Stimulated activated CD4-positive, alpha-beta T cell treated with anti-CD3 and anti-CD28 coated beads, Interleukin-15, amount 100 ng/mL, for 48 hours (primary cell): ENCODE data around the gene BCL2L11.
A peak's percentile ranks its signal among the peaks of the same experiment; 100 is the strongest.

Source experiments
- DNase-seq, 2 donors: peaks; one replicate each; pipeline ENCODE4 v3.0.0-alpha.2; 2020; ENCODE audit warnings: low read depth in 2 of 2

Gene BCL2L11

GRCh38 chr2:111191877-111192276 lies 71.2 kb downstream of the BCL2L11 start:
- DNase-seq, result no peak

- DNase-seq, result no peak
Measured at GRCh38 chr2:111192776-111193368, 72.2 kb downstream of the BCL2L11 start.

GRCh38 chr2:111194835-111195621 lies 74.3 kb downstream of the BCL2L11 start:
- DNase-seq, result no peak

- DNase-seq, result no peak
Measured at GRCh38 chr2:111196435-111196834, 75.7 kb downstream of the BCL2L11 start.

- no peak for DNase-seq
Measured at GRCh38 chr2:111198701-111199100, 78.0 kb downstream of the BCL2L11 start.

GRCh38 chr2:111199840-111200239 lies 79.1 kb downstream of the BCL2L11 start:
- no peak for DNase-seq

GRCh38 chr2:111200333-111200881 lies 79.7 kb downstream of the BCL2L11 start:
- DNase-seq, result no peak

GRCh38 chr2:111201214-111201613 lies 80.5 kb downstream of the BCL2L11 start:
- DNase-seq, result no peak

- no peak for DNase-seq
Measured at GRCh38 chr2:111202266-111203040, 81.7 kb downstream of the BCL2L11 start.

GRCh38 chr2:111204706-111205105 lies 84.0 kb downstream of the BCL2L11 start:
- no peak for DNase-seq

- no peak for DNase-seq
Measured at GRCh38 chr2:111205774-111206173, 85.1 kb downstream of the BCL2L11 start.

- DNase-seq, result no peak
Measured at GRCh38 chr2:111207851-111208250, 87.1 kb downstream of the BCL2L11 start.

GRCh38 chr2:111208639-111209038 lies 87.9 kb downstream of the BCL2L11 start:
- no peak for DNase-seq

GRCh38 chr2:111209045-111209514 lies 88.4 kb downstream of the BCL2L11 start:
- peak in 1 of 2 donors; percentile 11 for DNase-seq

- DNase-seq, result no peak
Measured at GRCh38 chr2:111210036-111210435, 89.3 kb downstream of the BCL2L11 start.

GRCh38 chr2:111213877-111214276 lies 93.2 kb downstream of the BCL2L11 start:
- no peak for DNase-seq

GRCh38 chr2:111216811-111217652 lies 96.3 kb downstream of the BCL2L11 start:
- no peak for DNase-seq
